ENCODE measurements around the gene RPL10L.

DNA sequence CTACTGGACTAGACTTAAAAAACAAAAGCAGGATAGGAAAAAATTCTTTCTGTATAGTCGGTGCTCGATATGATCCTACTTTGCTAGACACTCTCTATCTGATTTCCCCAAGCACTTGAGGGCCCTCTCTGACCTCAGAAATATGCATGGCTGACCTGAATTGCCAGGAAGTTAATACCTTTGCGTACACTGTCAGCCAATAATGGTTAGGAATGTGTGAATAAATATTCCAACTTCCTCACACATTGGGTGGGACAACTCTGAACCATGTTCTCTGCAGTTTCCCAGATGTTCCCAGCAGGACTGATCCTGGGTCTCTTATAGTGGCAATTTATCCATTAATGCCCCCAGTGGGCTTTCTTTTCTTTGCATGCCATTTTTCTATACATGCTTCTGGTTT lies 20.5 kb upstream of the RPL10L start:
- TF ChIP-seq, protein P1, sequence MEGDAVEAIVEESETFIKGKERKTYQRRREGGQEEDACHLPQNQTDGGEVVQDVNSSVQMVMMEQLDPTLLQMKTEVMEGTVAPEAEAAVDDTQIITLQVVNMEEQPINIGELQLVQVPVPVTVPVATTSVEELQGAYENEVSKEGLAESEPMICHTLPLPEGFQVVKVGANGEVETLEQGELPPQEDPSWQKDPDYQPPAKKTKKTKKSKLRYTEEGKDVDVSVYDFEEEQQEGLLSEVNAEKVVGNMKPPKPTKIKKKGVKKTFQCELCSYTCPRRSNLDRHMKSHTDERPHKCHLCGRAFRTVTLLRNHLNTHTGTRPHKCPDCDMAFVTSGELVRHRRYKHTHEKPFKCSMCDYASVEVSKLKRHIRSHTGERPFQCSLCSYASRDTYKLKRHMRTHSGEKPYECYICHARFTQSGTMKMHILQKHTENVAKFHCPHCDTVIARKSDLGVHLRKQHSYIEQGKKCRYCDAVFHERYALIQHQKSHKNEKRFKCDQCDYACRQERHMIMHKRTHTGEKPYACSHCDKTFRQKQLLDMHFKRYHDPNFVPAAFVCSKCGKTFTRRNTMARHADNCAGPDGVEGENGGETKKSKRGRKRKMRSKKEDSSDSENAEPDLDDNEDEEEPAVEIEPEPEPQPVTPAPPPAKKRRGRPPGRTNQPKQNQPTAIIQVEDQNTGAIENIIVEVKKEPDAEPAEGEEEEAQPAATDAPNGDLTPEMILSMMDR (conservative IDR thresholded peaks at IDR 0.05): no peak
- no peak for TF ChIP-seq ZFX (IDR thresholded peaks at IDR 0.05)
